Trophoblast cell (in vitro differentiated cells and primary cell): ENCODE measurements around the gene COG8.
"Not testable (repeated sequence)": the region's sequence is repeated elsewhere in the genome, so short reads cannot be mapped to it uniquely, and the experiment has no call there.

Experiments used
- DNase-seq, 2 donors: peaks; one replicate each; pipeline ENCODE4 v3.0.0-alpha.2; 2016
- H2AFZ ChIP-seq: 2 replicates; pipeline ENCODE4 v1.6.1; 2013; ENCODE audit warnings: low read length, moderate library complexity, mild to moderate bottlenecking; ENCODE audit not compliant: insufficient read depth, poor library complexity
- H2AK5ac ChIP-seq: 2 replicates; pipeline ENCODE4 v1.6.1; 2013; ENCODE audit warnings: mild to moderate bottlenecking, low read length
- H2BK120ac ChIP-seq: 2 replicates; pipeline ENCODE4 v1.6.1; 2013; ENCODE audit warnings: low read length, mild to moderate bottlenecking, moderate library complexity; ENCODE audit not compliant: insufficient read depth, poor library complexity
- H2BK12ac ChIP-seq: 2 replicates; pipeline ENCODE4 v1.6.1; 2013; ENCODE audit warnings: mild to moderate bottlenecking, low read length, moderate library complexity
- H2BK5ac ChIP-seq: 2 replicates; pipeline ENCODE4 v1.6.1; 2013; ENCODE audit warnings: low read length, low read depth, moderate library complexity, mild to moderate bottlenecking; ENCODE audit not compliant: poor library complexity
- H3K14ac ChIP-seq: 2 replicates; pipeline ENCODE4 v1.6.1; 2013; ENCODE audit warnings: mild to moderate bottlenecking, low read length
- H3K18ac ChIP-seq: 2 replicates; pipeline ENCODE4 v1.6.1; 2013; ENCODE audit warnings: mild to moderate bottlenecking, low read length
- H3K23ac ChIP-seq: 2 replicates; pipeline ENCODE4 v1.6.1; 2013; ENCODE audit warnings: low read length
- H3K27ac ChIP-seq: 2 replicates; pipeline ENCODE4 v1.5.1; 2013; ENCODE audit warnings: low read depth, mild to moderate bottlenecking, inconsistent platforms, low read length, moderate library complexity
- H3K27me3 ChIP-seq: 2 replicates; pipeline ENCODE4 v1.6.1; 2013; ENCODE audit warnings: inconsistent platforms, mild to moderate bottlenecking, low read length, moderate library complexity; ENCODE audit not compliant: insufficient read depth
- H3K36me3 ChIP-seq, 2 experiments: 1 replicate in 1 of 2; 2 replicates in 1 of 2; pipeline ENCODE4 v1.6.1; 2013; ENCODE audit warnings: low read length in 2 of 2, mild to moderate bottlenecking in 2 of 2, moderate library complexity in 1 of 2; ENCODE audit not compliant: insufficient read depth in 2 of 2, control insufficient read depth in 1 of 2
- H3K4ac ChIP-seq: 2 replicates; pipeline ENCODE4 v1.6.1; 2013; ENCODE audit warnings: low read depth, mild to moderate bottlenecking, low read length, moderate library complexity
- H3K4me1 ChIP-seq, 2 experiments: 1 replicate in 1 of 2; 2 replicates in 1 of 2; pipeline ENCODE4 v1.6.1; 2013; ENCODE audit warnings: low read length in 2 of 2, mild to moderate bottlenecking in 2 of 2, moderate library complexity in 1 of 2; ENCODE audit not compliant: insufficient read depth in 2 of 2, control insufficient read depth in 1 of 2
- H3K4me2 ChIP-seq: 2 replicates; pipeline ENCODE4 v1.6.1; 2013; ENCODE audit warnings: inconsistent platforms, mild to moderate bottlenecking, low read length, moderate library complexity
- H3K4me3 ChIP-seq: 2 replicates; pipeline ENCODE4 v1.5.1; 2013; ENCODE audit warnings: mild to moderate bottlenecking, low read depth, low read length, inconsistent platforms
- H3K79me1 ChIP-seq: one replicate; pipeline ENCODE4 v1.6.1; 2013; ENCODE audit warnings: low read length
- H3K79me2 ChIP-seq: 2 replicates; pipeline ENCODE4 v1.6.1; 2013; ENCODE audit warnings: low read length, mild to moderate bottlenecking; ENCODE audit not compliant: control insufficient read depth, insufficient read depth, poor library complexity
- H3K9ac ChIP-seq: 2 replicates; pipeline ENCODE4 v1.6.1; 2013; ENCODE audit warnings: mild to moderate bottlenecking, low read length
- H3K9me3 ChIP-seq: 2 replicates; pipeline ENCODE4 v1.6.1; 2013; ENCODE audit warnings: low read depth, mild to moderate bottlenecking, control low read depth, inconsistent platforms, low read length; ENCODE audit not compliant: insufficient read depth
- H4K12ac ChIP-seq: 2 replicates; pipeline ENCODE4 v1.6.1; 2013; ENCODE audit warnings: low read depth, mild to moderate bottlenecking, low read length, moderate library complexity
- H4K8ac ChIP-seq: 2 replicates; pipeline ENCODE4 v1.6.1; 2013; ENCODE audit warnings: low read depth, mild to moderate bottlenecking, low read length, moderate library complexity
- H4K91ac ChIP-seq: one replicate; pipeline ENCODE4 v1.6.1; 2013; ENCODE audit warnings: low read depth, mild to moderate bottlenecking, low read length, moderate library complexity
- WGBS: extraction: QIAGEN DNeasy Blood & Tissue Kit; methylation state at CpG from one replicate; pipeline ENCODE4 v1.1.7; 2013; ENCODE audit warnings: missing lambda C conversion rate; ENCODE audit not compliant: insufficient read length, insufficient coverage; ENCODE audit errors: extremely low coverage; 5-methylcytosine and 5-hydroxymethylcytosine counted together

COG8 gene

GRCh38 chr16:69360070-69360469 is 20.7 kb upstream of the COG8 start:
- not testable (repeated sequence) for H3K9ac ChIP-seq, H3K14ac ChIP-seq, H3K79me2 ChIP-seq, H3K27me3 ChIP-seq, H3K4me1 ChIP-seq, H3K4me3 ChIP-seq, H3K4ac ChIP-seq, H3K23ac ChIP-seq, H2BK120ac ChIP-seq, H4K91ac ChIP-seq, H3K18ac ChIP-seq, H3K27ac ChIP-seq, H2BK12ac ChIP-seq, DNase-seq, H2AFZ ChIP-seq, H3K4me2 ChIP-seq, H2BK5ac ChIP-seq, H3K79me1 ChIP-seq, H2AK5ac ChIP-seq, H4K12ac ChIP-seq, H3K9me3 ChIP-seq, H4K8ac ChIP-seq
- WGBS, result no CpG with 5 or more reads among the region's 9 CpGs
- H3K36me3 ChIP-seq, result peaks cover 6 to 18% of the 10 kb centered on the region in 2 experiments

- Histone ChIP-seq H2BK5ac (no peak within 1 kb of the TSS), H2AFZ (no peak within 1 kb of the TSS), H3K79me1 (no peaks in the 10 kb centered on the region), H3K4me1 (no peaks in the 10 kb centered on the region), H3K23ac (no peak within 1 kb of the TSS), H4K91ac (no peak within 1 kb of the TSS), H3K4me3 (no peak within 1 kb of the TSS), H3K4me2 (no peak within 1 kb of the TSS), H2BK12ac (no peak within 1 kb of the TSS), H3K9me3 (no peaks in the 10 kb centered on the region), H3K4ac (no peak within 1 kb of the TSS), H2AK5ac (no peak within 1 kb of the TSS), H3K18ac (no peak within 1 kb of the TSS), H3K14ac (no peak within 1 kb of the TSS), H3K27me3 (no peaks in the 10 kb centered on the region), H3K79me2 (no peaks in the 10 kb centered on the region), H4K8ac (no peak within 1 kb of the TSS), H4K12ac (no peak within 1 kb of the TSS), H3K9ac (peak within 1 kb of the TSS; percentile 68), H3K27ac (no peak within 1 kb of the TSS), H3K36me3 (peaks cover 6 to 12% of the 10 kb centered on the region in 2 experiments), H2BK120ac (no peak within 1 kb of the TSS)
- WGBS, result no CpG with 5 or more reads among the region's 12 CpGs
- DNase-seq, result no peak
Observed at GRCh38 chr16:69351309-69352027, 12.1 kb upstream of the COG8 start, which contains the start of gene TMED6. Gene TMED6 (minus strand): TSS chr16:69351786. CDS start chr16:69351753, 33 bp downstream.

- no CpG with 5 or more reads among the region's 6 CpGs for WGBS
Observed at GRCh38 chr16:69350536-69351133, 11.3 kb upstream of the COG8 start.

GRCh38 chr16:69349536-69349935 is 10.2 kb upstream of the COG8 start:
- no CpG with 5 or more reads among the region's 10 CpGs for WGBS
- no peak overlapping the region for H4K8ac ChIP-seq
- H3K79me1 ChIP-seq, result no peaks in the 10 kb centered on the region
- H2AFZ ChIP-seq, result no peak overlapping the region
- no peak overlapping the region for H2BK5ac ChIP-seq
- no peaks in the 10 kb centered on the region for H3K27me3 ChIP-seq
- peaks cover 3 to 9% of the 10 kb centered on the region in 2 experiments for H3K36me3 ChIP-seq
- no peak overlapping the region for H3K14ac ChIP-seq
- no peak overlapping the region for H3K4me2 ChIP-seq
- no peaks in the 10 kb centered on the region for H3K9me3 ChIP-seq
- H3K4me1 ChIP-seq, result no peaks in the 10 kb centered on the region
- H4K12ac ChIP-seq, result no peak overlapping the region
- no peak overlapping the region for H4K91ac ChIP-seq
- H2BK120ac ChIP-seq, result no peak overlapping the region
- H3K79me2 ChIP-seq, result no peaks in the 10 kb centered on the region
- no peak overlapping the region for H3K23ac ChIP-seq
- no peak overlapping the region for H3K9ac ChIP-seq
- no peak overlapping the region for H3K4me3 ChIP-seq
- no peak overlapping the region for H2AK5ac ChIP-seq
- no peak overlapping the region for H3K27ac ChIP-seq
- DNase-seq, result no peak
- no peak overlapping the region for H3K18ac ChIP-seq
- H2BK12ac ChIP-seq, result no peak overlapping the region
- H3K4ac ChIP-seq, result no peak overlapping the region

More at GRCh38 chr16:69350536-69351133, 11.3 kb upstream of the COG8 start:
- Histone ChIP-seq H2BK12ac (no peak overlapping the region), H3K9me3 (no peaks in the 10 kb centered on the region), H2AK5ac (no peak overlapping the region), H3K4ac (no peak overlapping the region), H3K4me2 (no peak overlapping the region), H3K4me1 (no peaks in the 10 kb centered on the region), H4K91ac (no peak overlapping the region), H3K9ac (no peak overlapping the region), H4K8ac (no peak overlapping the region), H4K12ac (no peak overlapping the region), H2BK120ac (no peak overlapping the region), H2AFZ (no peak overlapping the region), H2BK5ac (no peak overlapping the region), H3K27ac (no peak overlapping the region), H3K18ac (no peak overlapping the region), H3K79me1 (no peaks in the 10 kb centered on the region), H3K27me3 (no peaks in the 10 kb centered on the region), H3K4me3 (no peak overlapping the region), H3K79me2 (no peaks in the 10 kb centered on the region), H3K14ac (no peak overlapping the region), H3K36me3 (peaks cover 6 to 9% of the 10 kb centered on the region in 2 experiments), H3K23ac (no peak overlapping the region)
- no peak for DNase-seq
